Stimulated activated CD4-positive, alpha-beta T cell treated with anti-CD3 and anti-CD28 coated beads, Interleukin-12 subunit alpha, Interleukin-12 subunit beta, amount 100 ng/mL, for 4 hours (primary cell): ENCODE measurements around the gene COTL1.

Experiments used
- DNase-seq: peaks from one replicate; pipeline ENCODE4 v3.0.0-alpha.2; 2020

Gene COTL1

GRCh38 chr16:84594725-84595038 is 23.2 kb downstream of the COTL1 start:
- DNase-seq, result no peak

DNA sequence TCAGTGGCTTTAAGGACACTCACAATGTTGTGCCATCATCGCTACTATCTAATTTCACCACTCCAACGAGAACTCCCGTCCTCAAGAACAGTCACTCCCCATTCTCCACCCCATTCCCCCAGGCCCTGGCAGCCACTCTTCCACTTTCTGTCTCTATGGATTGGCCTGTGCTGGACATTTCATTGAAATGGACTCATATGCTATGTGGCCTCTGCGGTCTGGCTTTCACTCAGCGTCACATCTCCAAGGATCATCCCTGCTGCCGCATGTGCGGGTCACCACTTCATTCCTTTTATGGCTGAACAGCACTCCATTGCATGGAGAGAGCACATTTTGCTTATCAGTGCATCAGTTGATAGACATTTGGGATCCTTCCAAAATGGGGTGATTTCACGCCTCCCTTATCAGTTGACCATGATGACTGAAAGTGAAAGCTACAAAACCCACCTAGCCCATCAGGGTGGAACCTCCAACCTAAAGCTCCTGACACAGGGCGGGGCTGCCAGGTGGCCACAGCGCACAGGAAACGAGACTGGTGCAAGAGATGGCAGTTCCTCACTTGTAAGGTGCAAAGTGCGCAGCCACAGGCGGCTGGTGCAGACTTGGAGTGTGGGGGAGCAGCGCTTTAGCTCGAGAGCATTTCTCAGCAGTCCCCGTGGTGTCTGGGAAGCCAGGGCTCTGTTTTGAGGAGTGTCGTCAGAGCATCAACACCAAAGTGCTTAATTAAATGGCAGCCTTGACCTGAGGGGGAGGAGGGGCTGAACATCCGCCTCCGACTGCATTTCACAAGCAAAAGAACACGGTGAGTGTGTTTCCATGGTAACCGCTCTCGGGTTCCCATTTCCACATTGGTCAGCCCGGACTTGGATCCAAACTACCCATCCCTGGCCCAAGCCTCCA is 23.8 kb downstream of the COTL1 start:
- DNase-seq, result no peak

GRCh38 chr16:84592718-84593117 is 25.2 kb downstream of the COTL1 start:
- no peak for DNase-seq

GRCh38 chr16:84589975-84590719 is 27.7 kb downstream of the COTL1 start:
- no peak for DNase-seq

DNA sequence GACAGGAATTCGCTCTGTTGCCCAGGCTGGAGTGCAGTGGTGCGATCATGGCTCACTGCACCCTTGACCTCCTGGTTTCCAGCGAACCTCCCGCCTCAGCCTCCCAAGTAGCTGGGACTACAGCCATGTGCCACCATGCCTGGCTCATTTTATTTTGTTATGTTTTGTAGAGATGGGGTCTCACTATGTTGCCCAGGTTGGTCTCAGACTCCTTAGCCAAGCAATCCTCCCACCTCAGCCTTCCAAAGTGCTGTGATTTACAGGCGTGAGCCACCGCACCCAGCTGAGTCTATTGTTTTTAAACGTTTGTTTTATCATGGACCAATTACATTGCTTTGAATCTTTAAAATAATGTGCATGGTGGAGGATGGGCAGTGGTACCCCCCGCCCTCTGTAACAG is 28.9 kb downstream of the COTL1 start:
- no peak for DNase-seq

- no peak for DNase-seq
These were observed 32.0 kb downstream of the COTL1 start for GRCh38 chr16:84585886-84586285.

DNA sequence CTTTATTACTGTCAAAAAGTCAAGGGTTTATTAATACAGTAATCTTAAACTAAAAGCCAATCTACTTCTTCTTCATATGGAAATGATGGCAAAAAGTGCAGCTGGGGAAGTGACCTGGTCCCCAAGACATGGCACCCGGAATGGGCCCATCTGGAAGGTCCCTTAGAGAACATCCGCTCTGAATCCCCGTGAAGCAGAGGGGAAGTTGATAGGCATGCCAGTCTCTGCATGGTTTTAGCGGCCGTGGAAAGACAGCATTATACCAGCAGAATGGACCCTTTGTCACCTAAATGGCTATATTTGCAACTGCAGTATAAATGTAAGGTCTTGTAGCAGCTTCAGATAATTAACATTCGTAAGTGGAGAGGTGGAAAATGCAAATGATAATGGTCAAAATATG is 32.4 kb downstream of the COTL1 start:
- DNase-seq, result no peak

DNA sequence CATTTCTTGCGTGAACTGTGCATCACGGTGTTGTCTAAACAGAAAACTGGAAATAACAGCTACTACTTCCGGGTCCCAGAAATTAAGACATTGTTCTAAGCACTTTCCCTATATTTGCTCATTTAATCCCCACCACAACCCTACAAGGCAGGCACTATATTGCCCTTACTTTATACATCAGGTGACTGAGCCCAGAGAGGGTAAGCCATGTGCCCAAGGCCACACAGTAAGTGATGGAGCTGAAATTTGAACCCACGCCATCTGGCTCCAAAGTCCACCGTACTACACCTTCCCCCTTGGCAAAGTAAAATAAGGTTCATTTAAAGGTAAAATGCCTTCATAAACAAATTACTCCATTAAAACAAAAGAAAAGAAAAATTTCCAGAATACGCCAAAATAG is 33.2 kb downstream of the COTL1 start:
- DNase-seq, result no peak

- no peak for DNase-seq
These were observed 33.9 kb downstream of the COTL1 start for GRCh38 chr16:84583995-84584394.

DNA sequence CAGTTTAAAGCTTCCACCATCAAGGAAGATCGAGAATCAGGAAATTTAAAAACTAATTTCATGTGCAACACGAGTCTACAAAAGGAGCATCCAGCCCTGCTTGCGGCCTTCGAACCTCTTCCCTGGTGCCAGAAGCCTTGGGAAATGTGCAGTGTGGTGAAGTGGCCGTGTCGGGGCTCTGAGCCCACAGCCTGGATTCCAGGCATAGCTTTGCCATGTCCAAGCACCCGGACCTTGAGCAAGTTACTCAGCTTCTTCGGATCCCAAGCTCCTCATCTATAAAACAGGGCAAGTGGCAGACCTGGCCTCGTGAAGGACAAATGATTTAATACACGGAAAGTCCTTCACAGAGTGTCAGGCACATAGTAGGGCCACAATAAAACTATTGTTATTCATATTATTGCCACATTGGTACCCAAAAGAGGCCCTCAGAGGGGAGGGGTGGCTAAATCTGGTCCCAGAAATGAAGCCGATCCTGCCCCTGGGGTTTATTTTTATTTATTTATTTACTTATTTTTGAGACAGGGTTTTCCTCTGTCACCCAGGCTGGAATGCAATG is 34.8 kb downstream of the COTL1 start:
- DNase-seq, result no peak

GRCh38 chr16:84581158-84581557 is 36.7 kb downstream of the COTL1 start:
- DNase-seq, result no peak

GRCh38 chr16:84579936-84580335 is 37.9 kb downstream of the COTL1 start:
- no peak for DNase-seq

DNA sequence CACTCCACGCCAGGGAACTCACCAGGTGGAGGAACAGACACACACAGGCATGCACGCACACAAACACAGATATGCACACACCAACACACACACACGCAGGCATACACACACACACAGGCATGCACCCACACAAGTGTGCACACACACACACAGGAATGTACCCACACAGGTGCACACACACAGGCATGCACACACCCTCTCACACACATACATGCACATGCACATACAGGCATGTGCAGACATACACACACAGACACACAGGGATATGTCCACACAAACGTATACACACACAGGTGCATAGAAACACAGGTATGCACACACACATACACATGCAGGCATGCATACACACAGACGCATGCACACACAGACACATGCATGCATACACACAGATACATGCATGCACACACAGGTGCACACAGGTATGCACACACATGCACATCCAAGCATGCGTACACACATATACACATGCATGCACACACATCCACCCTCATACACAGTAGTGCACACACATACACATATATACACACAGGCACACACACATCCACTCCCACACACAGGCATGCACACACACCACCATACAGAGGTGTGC is 39.2 kb downstream of the COTL1 start:
- DNase-seq, result no peak

DNA sequence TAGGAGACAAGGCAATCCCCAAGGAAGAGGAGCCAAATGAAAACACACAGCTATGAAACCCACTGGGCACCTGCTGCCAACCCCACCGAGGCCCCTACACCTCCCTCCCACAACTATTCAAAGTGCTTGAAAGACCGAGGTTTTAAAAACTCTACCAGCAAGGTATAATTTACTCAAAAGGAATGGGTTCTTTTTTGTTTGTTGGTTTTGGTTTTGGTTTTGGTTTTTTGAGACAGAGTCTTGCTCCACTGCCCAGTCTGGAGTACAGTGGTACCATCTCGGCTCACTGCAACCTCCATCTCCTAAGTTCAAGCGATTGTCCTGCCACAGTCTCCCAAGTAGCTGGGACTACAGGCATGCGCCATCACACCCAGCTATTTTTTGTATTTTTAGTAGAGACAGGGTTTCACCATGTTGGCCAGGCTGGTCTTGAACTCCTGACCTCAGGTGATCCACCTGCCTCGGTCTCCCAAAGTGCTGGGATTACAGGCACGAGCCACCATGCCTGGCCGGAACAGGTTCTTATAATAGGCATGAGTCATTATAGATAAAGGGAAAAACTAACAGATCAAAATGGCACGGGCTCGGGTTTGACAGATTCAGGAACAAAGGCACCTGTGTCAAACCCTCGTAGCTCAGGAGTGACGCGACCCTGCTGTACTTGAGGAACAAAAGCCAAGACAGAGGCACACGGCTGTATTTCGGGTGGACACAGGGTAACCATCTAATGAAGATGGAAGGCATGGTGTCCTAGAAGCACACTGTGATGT is 40.7 kb downstream of the COTL1 start:
- DNase-seq, result no peak

- no peak for DNase-seq
These were observed 42.0 kb downstream of the COTL1 start for GRCh38 chr16:84575914-84576313.

GRCh38 chr16:84574191-84574590 is 43.7 kb downstream of the COTL1 start:
- no peak for DNase-seq

DNA sequence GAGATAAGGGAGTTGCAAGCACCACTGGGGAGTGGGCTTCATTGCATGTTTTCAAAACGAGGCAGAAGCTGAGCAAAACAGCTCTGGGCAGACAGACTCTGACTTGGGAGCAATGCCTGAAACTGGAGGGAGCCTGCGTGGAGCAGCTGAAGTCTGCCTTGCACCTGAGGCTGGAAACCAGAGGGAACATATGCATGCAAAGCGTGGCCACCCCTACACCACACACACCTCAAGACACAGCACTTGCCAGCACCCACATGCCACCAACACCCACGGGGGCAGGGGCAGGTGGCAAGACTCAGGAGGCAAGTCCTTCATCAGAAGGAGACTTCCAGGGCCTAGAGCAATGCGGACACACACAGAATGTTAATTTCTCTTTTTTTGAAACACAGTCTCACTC is 45.8 kb downstream of the COTL1 start:
- DNase-seq, result no peak

DNA sequence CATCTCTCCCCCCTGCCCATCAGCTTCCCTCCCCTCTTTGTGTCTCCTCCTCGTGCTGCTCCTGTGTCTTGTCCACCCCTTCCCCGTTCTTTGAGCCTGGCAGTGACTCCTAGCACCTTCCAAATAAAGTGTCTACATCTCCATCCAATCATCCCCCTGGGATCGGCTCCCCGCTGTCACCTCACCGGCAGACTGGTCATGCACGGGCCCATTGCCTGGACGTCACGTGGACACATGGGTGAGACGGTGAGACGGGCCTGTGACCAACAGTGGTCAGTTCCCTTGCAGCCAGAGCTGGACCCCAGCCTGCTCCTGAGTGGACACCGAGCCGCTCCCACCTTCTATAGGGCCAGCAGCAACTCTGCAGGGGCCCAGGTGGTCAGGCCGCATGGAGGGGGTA is 46.4 kb downstream of the COTL1 start:
- no peak for DNase-seq

DNA sequence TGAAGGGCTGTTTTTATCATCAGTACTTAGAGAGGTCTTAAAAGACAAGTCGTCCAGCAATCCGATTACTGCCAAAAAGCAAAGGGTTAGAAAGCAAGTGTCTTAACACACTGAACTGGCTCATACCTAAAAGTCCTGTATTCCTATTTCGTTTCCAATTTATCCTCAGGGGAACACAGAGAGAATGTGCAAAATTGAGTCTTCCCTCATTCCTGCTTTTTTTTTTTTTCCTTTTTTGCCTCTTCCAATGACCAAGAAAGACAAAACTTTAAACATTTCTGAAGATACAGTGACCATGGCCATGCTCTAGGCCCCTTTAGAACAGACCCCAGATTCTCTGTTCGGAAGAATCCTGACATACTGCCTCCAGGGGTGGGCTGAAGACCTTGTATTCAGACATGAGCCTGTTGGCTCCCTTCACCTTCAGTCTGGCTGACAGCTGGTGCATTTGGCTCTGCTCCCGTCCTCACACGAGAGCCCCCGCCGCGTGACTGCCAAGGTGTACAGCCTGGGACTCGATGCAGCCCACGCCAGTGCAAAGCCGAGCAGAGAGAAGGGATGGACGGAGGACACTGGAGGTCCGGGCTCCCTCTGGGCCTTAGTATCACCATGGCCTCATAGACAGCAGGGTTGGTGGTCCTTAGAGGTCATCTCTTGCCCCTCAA is 47.0 kb downstream of the COTL1 start:
- no peak for DNase-seq

DNA sequence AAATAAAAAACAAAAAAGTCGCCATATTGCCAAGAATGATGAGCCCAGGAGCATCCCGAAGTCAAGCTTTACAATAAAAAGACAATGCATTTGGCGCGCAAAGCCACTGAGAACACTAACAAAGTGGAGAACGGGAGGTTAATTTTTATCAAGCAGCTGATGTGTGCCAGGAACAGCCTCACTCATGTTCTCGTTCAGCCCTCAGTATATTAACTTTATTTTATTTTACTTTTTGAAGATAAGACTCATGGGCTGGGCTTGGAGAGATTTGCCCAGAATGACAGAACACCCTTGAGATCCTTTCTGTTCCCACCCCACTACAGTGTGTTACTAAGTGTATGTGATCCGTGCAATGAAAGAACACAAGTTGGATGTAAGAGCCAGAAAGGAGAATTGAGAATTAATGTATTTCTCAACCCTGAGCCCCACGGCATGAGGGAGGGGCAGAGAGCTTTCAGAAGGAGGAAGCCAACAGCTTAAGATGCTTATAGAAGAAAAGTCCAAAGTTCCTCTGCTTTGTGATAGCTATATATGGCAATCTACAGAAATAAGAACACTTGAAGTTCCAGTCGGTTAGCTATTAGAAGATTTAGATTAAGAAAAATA is 48.4 kb downstream of the COTL1 start:
- DNase-seq, result no peak

- no peak for DNase-seq
These were observed 49.8 kb downstream of the COTL1 start for GRCh38 chr16:84568066-84568465.
